ENCODE results near the gene TMEM82.

GRCh38 chr1:15761366-15762128 is 19.2 kb downstream of the TMEM82 start:
- TF ChIP-seq, protein P1, sequence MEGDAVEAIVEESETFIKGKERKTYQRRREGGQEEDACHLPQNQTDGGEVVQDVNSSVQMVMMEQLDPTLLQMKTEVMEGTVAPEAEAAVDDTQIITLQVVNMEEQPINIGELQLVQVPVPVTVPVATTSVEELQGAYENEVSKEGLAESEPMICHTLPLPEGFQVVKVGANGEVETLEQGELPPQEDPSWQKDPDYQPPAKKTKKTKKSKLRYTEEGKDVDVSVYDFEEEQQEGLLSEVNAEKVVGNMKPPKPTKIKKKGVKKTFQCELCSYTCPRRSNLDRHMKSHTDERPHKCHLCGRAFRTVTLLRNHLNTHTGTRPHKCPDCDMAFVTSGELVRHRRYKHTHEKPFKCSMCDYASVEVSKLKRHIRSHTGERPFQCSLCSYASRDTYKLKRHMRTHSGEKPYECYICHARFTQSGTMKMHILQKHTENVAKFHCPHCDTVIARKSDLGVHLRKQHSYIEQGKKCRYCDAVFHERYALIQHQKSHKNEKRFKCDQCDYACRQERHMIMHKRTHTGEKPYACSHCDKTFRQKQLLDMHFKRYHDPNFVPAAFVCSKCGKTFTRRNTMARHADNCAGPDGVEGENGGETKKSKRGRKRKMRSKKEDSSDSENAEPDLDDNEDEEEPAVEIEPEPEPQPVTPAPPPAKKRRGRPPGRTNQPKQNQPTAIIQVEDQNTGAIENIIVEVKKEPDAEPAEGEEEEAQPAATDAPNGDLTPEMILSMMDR (IDR thresholded peaks at IDR 0.05) = no peak
- TF ChIP-seq POLR2A (IDR thresholded peaks at IDR 0.05) = no peak
